GM12872 (cell line): ENCODE measurements around the gene ASAP2.

Experiments
- TF ChIP-seq, protein P1 (sequence below): IDR thresholded peaks from 3 replicates; pipeline ENCODE4 v1.5.1; 2011; ENCODE audit warnings: low read depth, mild to moderate bottlenecking, low read length, moderate library complexity; ENCODE audit not compliant: insufficient read depth

The ASAP2 gene

DNA sequence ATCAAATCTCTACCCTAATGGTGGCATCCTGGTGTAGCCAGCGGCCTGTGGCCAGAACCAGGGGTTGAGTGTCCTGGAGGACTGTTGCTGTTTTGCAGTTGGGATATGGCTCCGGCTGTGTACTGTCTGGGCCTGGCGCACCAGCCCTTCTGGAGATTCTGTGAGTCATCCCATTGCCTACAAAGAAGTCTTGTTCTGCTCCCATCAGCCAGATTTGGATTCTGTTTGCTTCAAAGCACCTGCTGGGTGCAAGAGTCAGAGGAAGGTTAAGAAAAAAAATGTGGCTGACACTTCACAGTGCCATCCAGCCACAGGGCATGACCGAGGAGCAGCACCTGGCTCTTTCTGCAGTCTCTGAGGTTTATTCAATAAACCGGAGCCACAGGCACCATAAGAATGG lies 41.0 kb upstream of the ASAP2 start:
- TF ChIP-seq, protein P1, sequence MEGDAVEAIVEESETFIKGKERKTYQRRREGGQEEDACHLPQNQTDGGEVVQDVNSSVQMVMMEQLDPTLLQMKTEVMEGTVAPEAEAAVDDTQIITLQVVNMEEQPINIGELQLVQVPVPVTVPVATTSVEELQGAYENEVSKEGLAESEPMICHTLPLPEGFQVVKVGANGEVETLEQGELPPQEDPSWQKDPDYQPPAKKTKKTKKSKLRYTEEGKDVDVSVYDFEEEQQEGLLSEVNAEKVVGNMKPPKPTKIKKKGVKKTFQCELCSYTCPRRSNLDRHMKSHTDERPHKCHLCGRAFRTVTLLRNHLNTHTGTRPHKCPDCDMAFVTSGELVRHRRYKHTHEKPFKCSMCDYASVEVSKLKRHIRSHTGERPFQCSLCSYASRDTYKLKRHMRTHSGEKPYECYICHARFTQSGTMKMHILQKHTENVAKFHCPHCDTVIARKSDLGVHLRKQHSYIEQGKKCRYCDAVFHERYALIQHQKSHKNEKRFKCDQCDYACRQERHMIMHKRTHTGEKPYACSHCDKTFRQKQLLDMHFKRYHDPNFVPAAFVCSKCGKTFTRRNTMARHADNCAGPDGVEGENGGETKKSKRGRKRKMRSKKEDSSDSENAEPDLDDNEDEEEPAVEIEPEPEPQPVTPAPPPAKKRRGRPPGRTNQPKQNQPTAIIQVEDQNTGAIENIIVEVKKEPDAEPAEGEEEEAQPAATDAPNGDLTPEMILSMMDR: no peak

DNA sequence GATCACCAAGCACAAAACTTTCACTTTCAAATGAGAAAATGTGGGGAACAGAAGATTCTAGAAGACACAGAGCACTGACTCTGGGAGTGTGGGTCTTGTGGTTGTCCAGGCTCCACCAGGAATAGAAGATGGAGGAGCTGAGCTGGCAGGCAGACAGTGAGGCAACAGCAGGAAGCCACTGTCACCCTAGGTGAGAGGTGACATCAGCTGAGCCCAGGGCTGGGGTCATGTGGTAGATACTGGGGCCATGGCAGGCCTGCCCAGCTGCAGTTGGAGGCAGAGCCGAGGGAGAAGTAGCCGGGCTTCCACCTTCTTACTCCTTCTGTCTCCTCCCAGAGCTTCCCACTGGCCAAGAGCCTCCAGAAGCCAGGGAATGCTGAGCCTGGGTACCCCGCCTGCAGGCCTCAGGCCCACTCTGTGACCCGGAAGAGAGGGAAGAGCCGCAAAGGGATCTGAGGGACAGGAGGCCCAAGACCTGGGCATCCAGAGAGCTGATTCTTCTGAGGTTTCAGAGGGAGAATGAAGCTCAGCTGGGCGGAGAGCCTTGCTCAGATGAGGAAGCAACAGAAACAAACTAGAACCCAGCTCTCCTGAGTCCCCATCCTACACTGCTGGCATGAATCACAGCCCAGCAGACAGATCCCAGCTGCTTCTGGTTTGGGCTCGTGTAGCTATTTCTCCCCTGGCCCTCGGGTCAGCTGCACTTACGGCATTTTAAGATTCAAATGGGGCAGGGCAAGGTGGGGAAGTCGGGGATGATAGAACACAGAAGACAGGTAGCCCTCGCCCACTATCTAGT lies 39.8 kb upstream of the ASAP2 start:
- TF ChIP-seq, protein P1: no peak

DNA sequence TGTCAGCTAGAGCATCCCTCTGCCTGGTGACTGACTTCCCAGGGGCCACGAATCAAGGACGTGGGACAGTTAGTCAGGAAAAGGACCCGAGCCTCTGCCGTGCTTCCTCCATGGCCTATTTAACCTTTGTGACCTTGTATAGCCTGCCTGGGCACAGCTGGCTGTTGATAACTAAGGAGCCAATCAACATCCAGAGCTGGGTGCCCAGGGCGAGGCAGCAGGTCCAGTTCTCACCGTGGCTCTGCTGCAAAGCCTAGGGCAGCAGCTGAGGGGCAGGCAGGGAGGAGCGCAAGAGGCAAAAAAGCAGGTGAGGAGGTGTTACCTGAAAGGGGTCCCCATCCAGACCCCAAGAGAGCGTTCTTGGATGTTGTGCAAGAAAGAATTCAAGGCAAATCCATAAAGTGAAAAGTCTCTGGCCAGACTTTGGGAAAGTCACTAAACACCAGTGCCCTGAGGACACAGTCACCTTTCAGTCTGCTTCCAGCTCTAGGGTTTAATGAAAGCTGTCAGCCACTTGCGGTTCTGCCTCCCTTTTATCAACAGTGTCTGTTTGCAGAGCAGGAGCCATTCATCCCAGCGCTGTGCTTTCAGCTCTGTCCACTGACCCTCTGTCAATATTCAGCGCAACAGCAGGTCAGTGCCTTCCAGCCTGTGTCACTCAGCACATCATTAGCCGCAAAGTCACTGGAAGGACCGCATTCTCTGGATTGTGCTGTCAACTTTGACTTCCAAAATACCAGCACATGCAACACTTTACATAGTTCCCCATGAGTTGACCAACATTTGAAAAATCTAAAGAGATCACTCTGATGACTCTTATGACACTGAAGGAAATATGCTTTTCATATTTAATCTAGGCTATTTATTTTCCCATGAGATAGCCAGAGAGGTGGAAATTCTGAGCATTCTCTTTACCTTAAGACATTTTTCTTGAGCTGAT lies 38.6 kb upstream of the ASAP2 start:
- TF ChIP-seq, protein P1: no peak

DNA sequence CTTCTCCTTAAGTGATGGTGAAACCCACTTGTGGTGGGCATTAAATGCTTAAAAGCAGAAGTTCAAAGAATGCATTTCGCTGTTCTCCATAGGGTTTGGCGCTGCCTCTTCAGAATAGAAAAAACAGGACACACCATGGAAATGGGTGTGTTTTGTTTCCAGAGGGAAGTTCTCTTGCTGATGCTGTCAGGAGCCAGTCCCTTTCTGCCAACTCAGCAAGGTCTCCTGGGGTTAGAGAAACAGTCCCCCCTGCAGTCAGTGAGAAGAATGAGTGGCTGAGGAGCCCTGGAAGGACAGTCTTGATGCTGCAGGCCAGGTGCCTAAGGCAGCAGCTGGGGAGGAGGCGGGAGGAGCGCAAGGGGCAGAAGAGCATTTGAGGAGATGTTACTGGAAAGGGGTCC lies 37.8 kb upstream of the ASAP2 start:
- TF ChIP-seq, protein P1: no peak

DNA sequence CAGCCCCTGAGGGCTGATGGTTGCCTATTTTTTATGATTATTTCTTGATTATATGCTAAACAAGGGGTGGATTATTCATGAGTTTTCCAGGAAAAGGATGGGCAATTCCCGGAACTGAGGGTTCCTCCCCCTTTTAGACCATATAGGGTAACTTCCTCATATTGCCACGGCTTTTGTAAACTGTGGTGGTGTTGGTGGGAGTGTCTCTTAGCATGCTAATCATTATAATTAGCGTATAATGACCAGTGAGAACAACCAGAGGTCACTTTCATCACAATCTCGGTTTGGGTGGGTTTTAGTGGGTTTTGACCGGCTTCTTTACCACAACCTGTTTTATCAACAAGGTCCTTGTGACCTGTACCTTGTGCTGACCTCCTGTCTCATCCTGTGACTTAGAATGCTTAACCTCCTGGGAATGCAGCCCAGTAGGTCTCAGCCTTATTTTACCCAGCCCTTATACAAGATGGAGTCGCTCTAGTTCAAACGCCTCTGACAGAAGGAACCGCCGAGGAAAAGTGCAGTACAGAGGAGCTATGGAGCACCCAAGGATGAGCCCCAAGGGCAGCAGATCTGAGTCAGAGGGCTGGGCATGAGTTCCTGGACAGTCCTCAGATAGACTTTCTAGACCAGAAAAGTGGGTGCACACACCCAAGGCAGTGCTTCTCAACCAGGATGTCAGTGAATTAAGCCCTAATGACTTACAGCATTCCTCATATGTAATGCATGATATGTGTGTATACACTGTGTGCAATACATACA lies 37.1 kb upstream of the ASAP2 start:
- TF ChIP-seq, protein P1: no peak

DNA sequence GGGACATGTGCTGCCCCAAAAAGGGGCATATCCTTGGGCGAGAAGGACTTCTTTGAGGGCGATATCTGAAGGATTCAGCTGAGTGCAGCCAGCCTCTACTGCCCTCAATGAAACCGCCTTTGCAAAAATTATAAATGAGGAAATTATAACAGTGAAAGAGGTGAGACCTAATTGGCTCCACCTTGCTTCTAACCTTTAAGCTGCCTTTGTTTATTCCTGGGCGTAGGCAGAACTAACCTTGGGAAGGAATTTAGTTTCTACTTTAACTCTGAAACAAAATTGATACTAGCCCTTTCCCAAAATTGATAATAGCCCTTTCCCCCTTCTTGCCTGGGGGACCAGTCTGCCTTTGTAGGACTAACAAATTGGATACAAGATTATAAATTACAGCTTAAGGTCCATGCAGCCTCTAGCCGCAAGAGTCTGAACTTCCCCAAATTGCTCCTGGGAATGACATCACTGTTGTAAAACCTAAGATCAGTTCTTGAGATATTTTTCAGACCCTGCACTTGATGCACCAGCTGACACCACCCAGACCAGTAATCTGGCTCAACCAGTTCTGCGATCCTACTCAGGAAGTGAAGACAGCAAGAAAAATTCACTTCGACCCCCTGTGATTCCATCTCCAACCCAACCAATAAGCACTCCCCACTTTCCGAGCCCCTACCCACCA lies 36.0 kb upstream of the ASAP2 start:
- TF ChIP-seq, protein P1: no peak
